GM19455 (cell line): ENCODE data around the gene COL5A3.
"Not testable (repeated sequence)": the region's sequence is repeated elsewhere in the genome, so short reads cannot be mapped to it uniquely, and the experiment has no call there.

Experiments
- ATAC-seq: cut with Tn5 transposase; IDR thresholded peaks from one replicate; pipeline ENCODE4 v1.9.1; 2021; ENCODE audit not compliant: unreplicated experiment

The COL5A3 gene

DNA sequence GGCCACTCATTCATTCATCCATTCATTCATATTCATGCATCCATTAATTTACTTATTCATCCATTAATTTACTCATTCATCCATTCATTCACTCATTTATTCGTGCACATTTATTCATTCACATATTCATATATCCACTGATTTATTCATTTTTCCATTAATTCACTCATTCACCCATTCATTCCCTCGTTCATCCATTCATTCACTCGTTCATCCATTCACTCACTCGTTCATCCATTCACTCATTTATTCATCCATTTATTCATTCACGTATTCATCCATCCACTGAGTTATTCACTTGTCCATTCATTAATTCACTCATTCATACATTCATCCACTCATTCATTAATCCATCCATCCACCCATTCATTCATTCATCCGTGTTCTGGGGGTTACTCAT, 38.2 kb downstream of the COL5A3 start:
- no peak for ATAC-seq

DNA sequence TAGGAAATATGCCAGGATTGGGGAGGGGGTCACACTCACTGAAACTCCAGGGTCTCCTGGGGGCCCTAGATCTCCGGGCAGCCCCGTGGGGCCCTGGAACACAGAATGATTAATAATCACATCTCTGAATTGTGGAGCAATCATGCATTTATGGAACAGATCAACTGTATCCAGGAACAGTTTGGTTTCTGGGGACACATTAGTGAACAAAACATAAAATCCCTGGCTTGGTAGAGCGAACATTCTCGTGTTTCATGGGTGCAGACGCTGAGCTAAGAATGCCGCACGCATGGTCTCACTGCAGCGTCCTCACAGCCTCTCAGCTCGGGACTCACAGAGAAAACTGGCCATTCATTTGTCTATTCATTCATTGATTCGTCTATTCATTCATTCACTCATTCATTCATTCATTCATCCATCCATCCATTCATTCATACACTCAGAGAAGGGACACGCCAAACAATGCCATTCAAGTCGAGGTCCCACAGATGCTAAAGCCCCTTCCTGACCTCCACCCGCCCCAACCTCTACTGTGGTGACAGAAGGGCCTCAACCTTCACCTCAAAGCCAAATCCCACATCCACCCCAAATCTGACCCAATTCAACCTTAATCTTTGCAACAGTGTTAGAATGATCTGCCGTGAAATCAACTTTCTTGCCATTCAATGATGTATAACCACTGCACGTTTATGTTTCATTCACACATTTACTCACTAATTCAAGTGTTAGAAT, 39.0 kb downstream of the COL5A3 start:
- ATAC-seq, result no peak

- ATAC-seq, result no peak
These were observed 39.8 kb downstream of the COL5A3 start for GRCh38 chr19:9970481-9970880.

- no peak for ATAC-seq
These were observed 40.7 kb downstream of the COL5A3 start for GRCh38 chr19:9969688-9969975.

GRCh38 chr19:9968820-9969687, 41.2 kb downstream of the COL5A3 start:
- ATAC-seq, result no peak

DNA sequence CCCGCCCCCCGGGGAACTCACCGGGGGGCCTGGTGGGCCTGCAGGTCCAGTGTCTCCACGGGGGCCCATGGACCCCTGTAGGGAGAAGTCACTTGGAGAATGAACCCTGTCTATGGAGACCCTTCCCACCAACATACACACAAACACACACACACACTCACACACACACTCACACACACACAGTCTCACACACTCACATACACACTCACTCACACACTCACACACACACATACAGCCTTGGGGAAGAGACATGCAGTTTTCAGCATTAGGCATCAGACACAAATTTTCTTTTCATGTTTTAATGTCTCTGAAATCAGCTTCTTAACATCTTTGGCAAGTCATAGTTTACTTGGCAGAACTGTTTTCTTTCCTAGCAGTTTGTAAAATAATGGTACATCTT, 43.0 kb downstream of the COL5A3 start:
- ATAC-seq, result no peak

GRCh38 chr19:9966448-9966847, 43.9 kb downstream of the COL5A3 start:
- no peak for ATAC-seq

- ATAC-seq, result no peak
These were observed 44.3 kb downstream of the COL5A3 start for GRCh38 chr19:9966024-9966423.

DNA sequence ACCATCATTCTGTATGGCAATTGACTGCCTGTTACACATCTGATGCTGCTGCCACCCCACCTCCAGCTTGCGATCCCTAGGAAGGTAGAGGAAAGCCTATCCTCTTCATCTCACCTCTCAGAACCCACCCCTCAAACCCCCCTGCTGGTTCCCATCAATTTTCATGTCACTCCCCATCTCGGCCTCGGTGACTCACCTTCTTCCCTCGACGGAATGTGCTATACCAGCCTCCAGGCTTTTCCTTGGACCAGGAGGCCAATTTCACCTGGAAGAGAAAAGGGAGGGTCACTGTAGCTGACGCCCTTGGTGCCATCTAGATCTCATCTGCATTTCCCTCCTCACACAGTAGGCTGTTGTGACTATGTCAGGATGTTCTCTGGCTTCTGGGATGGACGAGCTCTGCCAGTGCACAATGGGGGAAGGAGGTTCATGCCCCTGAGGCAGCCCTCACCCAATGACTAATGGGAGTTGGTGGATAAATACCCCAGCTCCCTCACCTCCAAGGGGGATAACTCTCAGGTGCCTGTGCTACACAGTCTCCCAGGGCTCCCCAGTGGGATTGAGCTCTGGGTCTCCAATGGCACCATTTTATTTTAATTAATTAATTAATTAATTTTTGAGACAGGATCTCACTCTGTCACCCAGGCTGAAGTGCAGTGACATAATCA, 47.5 kb downstream of the COL5A3 start:
- ATAC-seq, result no peak

GRCh38 chr19:9961103-9961502, 49.2 kb downstream of the COL5A3 start:
- ATAC-seq, result no peak

DNA sequence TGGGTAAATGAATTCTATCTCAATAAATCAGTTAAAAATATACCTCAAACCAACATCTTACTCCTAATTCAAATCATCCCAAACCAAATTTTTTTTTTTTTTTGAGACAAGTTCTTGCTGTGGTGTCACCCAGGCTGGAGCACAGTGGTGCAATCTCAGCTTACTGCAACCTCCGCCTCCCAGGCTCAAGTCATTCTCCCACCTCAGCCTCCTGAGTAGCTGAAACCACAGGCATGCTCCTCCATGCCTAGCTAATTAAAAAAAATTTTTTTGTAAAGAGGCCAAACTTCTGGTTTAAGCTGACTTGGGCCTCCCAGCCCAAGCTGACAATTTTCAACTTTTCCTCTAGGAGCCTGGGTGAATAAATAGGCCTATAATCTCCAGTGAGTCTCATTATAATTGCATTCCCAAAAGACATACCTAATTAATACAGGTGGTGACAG, 51.9 kb downstream of the COL5A3 start:
- no peak for ATAC-seq

- ATAC-seq, result no peak
These were observed 53.3 kb downstream of the COL5A3 start for GRCh38 chr19:9956956-9957355.

- ATAC-seq, result no peak
These were observed 56.3 kb downstream of the COL5A3 start for GRCh38 chr19:9953802-9954542.

DNA sequence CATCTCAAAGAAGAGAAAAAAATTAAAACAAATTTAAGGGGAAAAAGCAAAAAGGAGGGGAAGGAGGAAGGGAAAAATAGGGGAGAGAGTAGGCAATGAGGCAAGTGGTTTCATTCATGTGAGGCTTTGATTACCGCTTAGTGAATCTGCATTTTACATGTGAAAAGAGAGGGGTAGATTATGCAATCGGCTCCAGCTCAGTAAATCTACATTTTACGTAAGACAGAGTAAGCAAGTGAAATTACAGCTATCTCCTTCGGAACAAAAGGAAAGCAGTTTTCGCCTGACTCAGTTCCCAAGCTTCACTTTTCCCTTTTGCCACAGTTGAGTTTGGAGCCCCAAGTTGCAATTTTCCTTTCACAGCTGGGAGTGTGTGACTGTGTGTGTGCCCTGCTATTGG, 58.0 kb downstream of the COL5A3 start:
- ATAC-seq, result no peak

DNA sequence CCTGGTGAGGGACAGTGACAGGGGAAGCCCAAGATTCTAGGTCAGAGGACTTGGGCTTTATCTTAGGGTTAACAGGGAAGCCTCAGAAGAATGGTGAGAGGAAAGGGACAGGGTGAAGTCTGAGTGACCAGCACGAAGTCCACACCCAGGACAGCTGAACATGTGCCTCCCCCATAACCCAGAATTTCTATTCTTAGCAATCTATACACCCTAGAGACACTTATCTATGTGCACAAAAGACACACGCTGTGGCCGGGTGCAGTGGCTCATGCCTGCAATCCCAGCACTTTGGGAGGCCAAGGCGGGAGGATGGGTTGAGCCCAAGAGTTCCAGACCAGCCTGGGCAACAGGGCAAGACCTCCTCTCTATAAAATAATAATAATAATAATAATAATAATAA, 62.9 kb downstream of the COL5A3 start:
- ATAC-seq, result no peak

DNA sequence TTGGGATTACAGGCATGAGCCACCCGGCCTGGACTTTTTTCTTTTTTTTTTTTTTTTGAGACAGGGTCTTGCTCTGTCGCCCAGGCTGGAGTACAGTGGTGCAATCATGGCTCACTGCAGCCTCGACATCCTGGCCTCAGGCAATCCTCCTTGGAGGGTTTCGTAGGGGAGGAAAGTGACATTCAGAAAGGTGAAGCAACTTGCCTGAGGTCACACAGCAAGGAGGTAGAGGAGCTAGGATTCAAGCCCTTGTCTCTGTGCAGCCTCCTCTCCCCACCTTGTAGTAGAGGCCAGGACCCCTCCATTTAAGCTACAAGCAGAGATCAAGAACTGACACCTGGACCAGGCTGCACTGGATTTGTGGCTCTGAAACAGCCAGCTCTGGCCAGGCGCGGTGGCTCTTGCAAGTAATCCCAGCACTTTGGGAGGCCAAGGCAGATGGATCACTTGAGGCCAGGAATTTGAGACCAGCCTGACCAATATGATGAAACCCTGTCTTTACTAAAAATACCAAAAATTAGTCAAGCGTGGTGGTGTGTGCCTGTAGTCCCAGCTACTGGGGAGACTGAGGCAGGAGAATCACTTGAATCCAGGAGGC, 63.7 kb downstream of the COL5A3 start:
- not testable (repeated sequence) for ATAC-seq

- ATAC-seq, result no peak
These were observed 64.9 kb downstream of the COL5A3 start for GRCh38 chr19:9945319-9945966.

- ATAC-seq, result no peak
These were observed 66.6 kb downstream of the COL5A3 start for GRCh38 chr19:9943744-9944143.

DNA sequence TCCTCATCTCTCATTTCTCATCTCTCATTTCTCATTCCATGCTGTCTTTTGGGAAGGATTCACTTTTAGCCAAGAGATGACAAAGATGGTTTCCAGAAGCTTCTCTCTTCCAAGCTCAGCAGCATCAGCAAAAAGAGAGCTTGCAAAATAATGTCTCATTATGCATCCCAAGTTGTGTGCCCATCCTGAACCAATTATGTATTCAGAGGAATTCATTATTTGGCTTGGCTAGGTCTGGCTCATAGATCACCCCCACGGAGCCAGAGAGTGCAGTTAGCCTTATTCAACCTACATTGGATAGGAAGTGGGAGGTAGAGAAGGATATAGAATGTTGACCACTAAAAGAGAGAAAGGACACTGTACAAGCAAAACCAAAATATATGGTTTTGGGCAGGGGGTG, 68.6 kb downstream of the COL5A3 start:
- no peak for ATAC-seq

DNA sequence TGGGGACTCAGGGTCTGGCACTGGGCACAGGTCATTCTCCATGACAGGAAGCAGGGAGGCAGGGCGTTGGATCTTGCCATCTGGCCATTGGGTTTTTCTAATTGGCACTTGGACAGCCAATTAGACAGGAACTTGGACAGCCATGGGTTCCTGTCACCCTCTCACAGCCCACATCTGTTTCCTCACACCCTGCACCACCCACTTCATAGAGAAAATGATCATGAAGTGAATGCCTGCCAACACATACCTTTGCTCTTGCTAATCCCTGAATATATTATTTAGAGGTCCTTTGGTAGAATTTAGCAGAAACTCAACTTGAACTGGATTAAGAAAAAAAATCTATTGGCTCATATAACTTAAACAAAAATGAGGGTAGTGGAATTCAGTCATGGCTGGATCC, 69.1 kb downstream of the COL5A3 start:
- no peak for ATAC-seq
